GM21381 (cell line): ENCODE results near the gene ARHGAP30.
"Not testable (repeated sequence)": the region's sequence is repeated elsewhere in the genome, so short reads cannot be mapped to it uniquely, and the experiment has no call there.

Experiments used
- ATAC-seq: cut with Tn5 transposase; IDR thresholded peaks from one replicate; pipeline ENCODE4 v1.9.1; 2021; ENCODE audit warnings: mild to moderate bottlenecking, moderate library complexity; ENCODE audit not compliant: unreplicated experiment

ARHGAP30 gene

GRCh38 chr1:161039546-161039945 is 30.1 kb downstream of the ARHGAP30 start:
- ATAC-seq, result no peak

- no peak for ATAC-seq
These were observed 30.5 kb downstream of the ARHGAP30 start for GRCh38 chr1:161039154-161039545.

GRCh38 chr1:161038523-161039153 is 31.1 kb downstream of the ARHGAP30 start, which contains the start of gene TSTD1:
Gene TSTD1 (minus strand): TSS chr1:161038964. CDS start chr1:161038889, 75 bp downstream.
- peak; percentile 74 for ATAC-seq

GRCh38 chr1:161037661-161038522 is 31.8 kb downstream of the ARHGAP30 start:
- ATAC-seq, result no peak

GRCh38 chr1:161033751-161034150 is 35.9 kb downstream of the ARHGAP30 start:
- ATAC-seq, result no peak

- no peak for ATAC-seq
These were observed 37.3 kb downstream of the ARHGAP30 start for GRCh38 chr1:161032409-161032808.

GRCh38 chr1:161031874-161032273 is 37.8 kb downstream of the ARHGAP30 start:
- no peak for ATAC-seq

- ATAC-seq, result not testable (repeated sequence)
These were observed 40.2 kb downstream of the ARHGAP30 start for GRCh38 chr1:161029466-161029865.

GRCh38 chr1:161026954-161027353 is 42.7 kb downstream of the ARHGAP30 start:
- ATAC-seq, result not testable (repeated sequence)

- not testable (repeated sequence) for ATAC-seq
These were observed 47.3 kb downstream of the ARHGAP30 start for GRCh38 chr1:161022432-161022831.

GRCh38 chr1:161021970-161022353 is 47.7 kb downstream of the ARHGAP30 start:
- no peak for ATAC-seq

GRCh38 chr1:161021165-161021969 is 48.3 kb downstream of the ARHGAP30 start:
- ATAC-seq, result peak; percentile 85

GRCh38 chr1:161020509-161021164 is 49.1 kb downstream of the ARHGAP30 start, which contains the start of gene F11R:
Gene F11R (minus strand): TSS chr1:161021152. CDS start chr1:161021073, 79 bp downstream.
- peak; percentile 31 for ATAC-seq

- ATAC-seq, result no peak
These were observed 49.8 kb downstream of the ARHGAP30 start for GRCh38 chr1:161019751-161020495.

- ATAC-seq, result not testable (repeated sequence)
These were observed 50.5 kb downstream of the ARHGAP30 start for GRCh38 chr1:161019111-161019660.

- ATAC-seq, result no peak
These were observed 51.1 kb downstream of the ARHGAP30 start for GRCh38 chr1:161018631-161018930.

GRCh38 chr1:161017756-161018630 is 51.7 kb downstream of the ARHGAP30 start:
- ATAC-seq, result no peak

- not testable (repeated sequence) for ATAC-seq
These were observed 52.5 kb downstream of the ARHGAP30 start for GRCh38 chr1:161017181-161017580.

GRCh38 chr1:161016683-161017082 is 53.0 kb downstream of the ARHGAP30 start:
- ATAC-seq, result not testable (repeated sequence)
